HG02623 (cell line): ENCODE data around the gene MLLT11.
A peak's percentile ranks its signal among the peaks of the same experiment; 100 is the strongest.
"Not testable (repeated sequence)": the region's sequence is repeated elsewhere in the genome, so short reads cannot be mapped to it uniquely, and the experiment has no call there.

ENCODE experiments used
- ATAC-seq: cut with Tn5 transposase; IDR thresholded peaks from one replicate; pipeline ENCODE4 v1.9.1; 2021; ENCODE audit warnings: moderate library complexity; ENCODE audit not compliant: unreplicated experiment

Gene MLLT11

GRCh38 chr1:151055581-151055980, 4.6 kb upstream of the MLLT11 start:
- ATAC-seq: no peak

DNA sequence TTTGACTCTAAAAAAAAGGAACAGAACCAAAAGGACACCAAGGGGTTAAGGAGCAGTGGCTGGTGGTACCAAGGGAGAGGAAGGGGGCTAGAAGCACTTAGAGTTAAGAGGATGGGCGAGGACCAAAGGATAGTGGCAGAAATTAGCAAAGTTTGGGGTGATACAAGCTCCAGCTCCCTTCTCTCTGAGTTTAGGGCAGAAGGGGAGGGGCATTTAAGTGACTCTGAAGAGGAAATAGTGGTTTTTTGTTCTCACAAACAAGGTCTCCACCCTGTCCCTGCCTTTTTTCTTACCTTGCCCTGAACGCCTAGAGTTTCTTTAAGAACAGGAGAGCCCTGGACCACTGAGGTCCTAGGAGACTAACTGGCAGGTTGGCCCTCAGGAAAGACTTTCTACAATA, 4.0 kb upstream of the MLLT11 start:
- no peak for ATAC-seq

DNA sequence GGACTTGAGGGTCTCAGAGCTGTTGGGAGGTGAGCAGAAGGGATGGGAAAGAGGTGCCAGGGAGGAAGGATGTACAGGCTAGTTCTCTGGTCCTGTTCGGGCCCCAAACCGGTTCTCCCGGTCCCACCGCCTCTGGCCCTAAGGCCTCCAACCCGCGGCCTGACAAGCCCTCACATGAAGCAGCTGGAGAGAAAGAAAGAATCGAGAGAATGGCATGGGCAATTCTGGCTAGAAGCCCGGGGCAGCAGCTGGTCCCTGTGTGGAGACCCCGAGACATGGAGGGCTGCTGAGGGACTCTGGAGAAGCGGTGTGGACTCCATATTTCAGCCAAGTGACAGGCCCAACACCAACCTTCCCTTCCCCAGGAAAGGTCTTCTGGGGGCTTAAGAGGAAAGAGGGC, 1.5 kb upstream of the MLLT11 start:
- ATAC-seq: no peak

- ATAC-seq: peak; percentile 62
Observed at GRCh38 chr1:151059109-151060006, 839 bp upstream of the MLLT11 start, which contains the start of gene CDC42SE1. TSS of gene CDC42SE1 (minus strand) at chr1:151059622. CDS start at chr1:151055730, 3,892 bp downstream.

DNA sequence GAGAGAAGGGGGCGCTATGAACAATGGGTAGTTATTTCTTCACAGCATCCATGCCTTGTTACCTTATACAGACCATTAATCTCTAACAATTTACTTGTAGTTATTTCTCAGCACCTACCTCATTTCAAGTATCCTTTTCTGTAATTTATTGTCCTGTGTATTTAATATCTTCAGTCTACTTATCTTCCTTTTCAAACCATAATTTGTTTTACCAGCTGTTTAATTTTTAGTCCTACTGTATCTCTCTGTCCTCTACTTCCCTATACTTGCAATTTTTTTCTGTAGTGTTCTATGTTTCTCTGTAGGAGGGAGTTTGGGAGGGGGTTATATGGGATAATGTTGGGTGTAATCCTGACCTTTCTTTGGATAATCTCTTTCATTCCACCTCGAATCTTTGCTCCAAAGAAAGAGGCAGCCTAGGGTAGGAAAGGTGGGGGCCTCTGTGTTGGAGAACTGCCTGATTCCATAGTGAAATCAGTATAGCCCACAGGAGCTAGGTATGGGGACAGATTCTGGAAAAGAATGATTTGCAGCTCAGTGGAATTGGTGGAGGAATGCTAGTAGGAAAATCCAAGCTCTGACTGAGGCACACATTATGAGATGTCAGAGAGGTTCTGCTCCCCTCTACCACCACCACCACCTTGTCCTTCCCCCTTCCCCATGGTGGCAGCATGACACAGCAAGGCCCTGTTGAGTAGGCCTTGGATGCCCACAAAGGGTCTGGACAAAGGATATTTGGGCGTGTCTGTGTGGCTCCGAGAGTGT, 642 bp downstream of the MLLT11 start:
- ATAC-seq: no peak

DNA sequence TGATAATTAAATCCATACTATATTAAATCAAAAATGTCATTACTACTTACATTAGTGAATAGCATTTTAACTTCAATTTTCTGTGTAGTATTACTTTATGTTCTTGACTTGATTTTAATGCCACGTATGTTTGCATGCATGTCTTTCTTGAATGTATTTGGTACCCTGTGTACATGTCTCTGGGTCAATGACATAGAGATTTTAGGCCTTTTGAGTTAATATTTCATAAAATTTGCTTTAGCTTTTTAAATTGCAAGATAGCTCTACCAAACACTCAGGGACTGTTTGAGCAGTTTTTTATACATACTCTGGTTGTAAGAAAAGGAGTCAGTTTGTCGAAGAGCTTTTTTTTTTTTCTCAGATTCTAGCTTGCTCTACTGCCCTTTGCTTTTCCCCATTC, 1.5 kb downstream of the MLLT11 start:
- ATAC-seq: no peak

GRCh38 chr1:151062741-151063371, 2.7 kb downstream of the MLLT11 start:
- no peak for ATAC-seq

DNA sequence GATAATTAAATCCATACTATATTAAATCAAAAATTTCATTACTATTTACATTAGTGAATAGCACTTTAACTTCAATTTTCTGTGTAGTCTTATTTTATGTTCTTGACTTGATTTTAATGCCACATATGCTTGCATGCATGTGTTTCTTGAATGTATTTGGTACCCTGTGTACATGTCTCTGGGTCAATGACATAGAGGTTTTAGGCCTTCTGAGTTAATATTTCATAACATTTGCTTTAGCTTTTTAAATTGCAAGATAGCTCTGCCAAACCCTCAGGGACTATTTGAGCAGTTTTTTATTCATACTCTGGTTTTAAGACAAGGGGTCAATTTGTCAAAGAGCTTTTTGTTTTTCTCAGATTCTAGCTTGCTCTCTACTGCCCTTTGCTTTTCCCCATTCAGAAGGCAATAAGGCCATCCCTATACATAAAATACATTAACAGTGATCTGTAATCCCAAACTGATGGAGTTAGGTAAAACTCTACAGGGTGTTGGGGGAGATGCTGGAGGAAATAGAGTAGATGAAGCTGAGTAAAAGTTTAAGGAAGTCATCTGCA, 5.0 kb downstream of the MLLT11 start:
- ATAC-seq: no peak

GRCh38 chr1:151067185-151067584, 7.0 kb downstream of the MLLT11 start:
- ATAC-seq: no peak

GRCh38 chr1:151069103-151069486, 8.9 kb downstream of the MLLT11 start:
- ATAC-seq: no peak

GRCh38 chr1:151070474-151071276, 10.5 kb downstream of the MLLT11 start, which contains the start of gene GABPB2:
TSS of gene GABPB2 (plus strand) at chr1:151070761. CDS start at chr1:151088190, 17,429 bp downstream.
- peak; percentile 69 for ATAC-seq

GRCh38 chr1:151072224-151072623, 12.0 kb downstream of the MLLT11 start:
- ATAC-seq: no peak

DNA sequence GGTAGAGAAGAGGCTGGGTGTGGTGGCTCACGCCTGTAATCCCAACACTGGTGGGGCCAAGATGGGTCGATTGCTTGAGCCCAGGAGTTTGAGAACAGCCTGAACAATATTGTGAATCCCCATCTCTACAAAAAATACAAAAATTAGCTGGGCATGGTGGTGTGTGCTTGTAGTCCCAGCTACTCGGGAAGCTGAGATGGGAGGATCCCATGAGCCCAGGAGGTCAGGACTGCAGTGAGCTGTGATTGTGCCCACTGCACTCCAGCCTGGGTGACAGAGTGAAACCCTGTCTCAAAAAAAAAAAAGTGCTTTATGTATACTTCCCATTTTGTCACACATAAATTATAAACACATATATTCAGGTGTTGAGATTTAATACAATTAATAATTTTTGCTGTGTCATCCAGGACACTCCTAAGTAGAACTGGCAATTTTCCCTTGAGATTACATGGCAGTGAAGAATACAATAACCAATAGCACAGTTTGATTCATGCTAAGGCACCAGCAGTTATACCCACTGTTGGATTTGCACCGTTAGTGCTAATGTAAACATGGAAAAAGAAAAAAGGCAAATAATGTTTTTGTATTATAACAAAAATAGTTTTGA, 25.9 kb downstream of the MLLT11 start:
- ATAC-seq: no peak

- not testable (repeated sequence) for ATAC-seq
Observed at GRCh38 chr1:151097426-151097825, 37.2 kb downstream of the MLLT11 start.

- no peak for ATAC-seq
Observed at GRCh38 chr1:151098126-151098525, 37.9 kb downstream of the MLLT11 start.

- no peak for ATAC-seq
Observed at GRCh38 chr1:151104630-151105029, 44.4 kb downstream of the MLLT11 start.

GRCh38 chr1:151106894-151107293, 46.7 kb downstream of the MLLT11 start:
- no peak for ATAC-seq

DNA sequence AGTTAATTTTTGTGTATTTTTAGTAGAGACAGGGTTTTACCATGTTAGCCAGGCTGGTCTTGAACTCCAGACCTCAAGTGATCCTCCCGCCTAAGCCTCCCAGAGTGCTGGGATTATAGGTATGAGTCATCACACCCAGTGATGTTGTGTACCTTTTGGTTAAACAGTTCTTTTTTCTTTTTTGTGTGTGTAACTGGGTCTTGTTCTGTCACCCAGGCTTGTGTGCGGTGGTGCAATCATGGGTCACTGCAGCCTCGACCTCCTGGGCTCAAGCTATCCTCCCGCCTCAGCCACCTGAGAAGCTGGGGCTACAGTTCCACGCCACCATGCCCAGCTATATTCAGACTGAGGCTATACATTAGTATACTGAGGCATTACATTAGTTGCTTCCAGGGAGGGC, 48.1 kb downstream of the MLLT11 start:
- no peak for ATAC-seq

- no peak for ATAC-seq
Observed at GRCh38 chr1:151113877-151114276, 53.7 kb downstream of the MLLT11 start.
